M059J (cell line): ENCODE results near the gene CD79A. TPM values are rescaled to one million over a fixed set of nuclear protein-coding genes. Genes with fewer than 3 reads are reported as not detected.
"Not testable (repeated sequence)": the region's sequence is repeated elsewhere in the genome, so short reads cannot be mapped to it uniquely, and the experiment has no call there.

Source experiments
- DNase-seq: peaks from one replicate; pipeline ENCODE4 v3.0.0-alpha.2; 2012; ENCODE audit warnings: low read depth
- total RNA-seq: library from RNA; depleted of rRNA; stranded (reverse); fragments of >200 nt; shearing (Covaris generic); gene quantifications from 2 replicates; pipeline ENCODE4 v1.2.3, GENCODE V29; 2014

Gene CD79A
- total RNA-seq, 1 experiment from 2014 or later, result 0.12 TPM

DNA sequence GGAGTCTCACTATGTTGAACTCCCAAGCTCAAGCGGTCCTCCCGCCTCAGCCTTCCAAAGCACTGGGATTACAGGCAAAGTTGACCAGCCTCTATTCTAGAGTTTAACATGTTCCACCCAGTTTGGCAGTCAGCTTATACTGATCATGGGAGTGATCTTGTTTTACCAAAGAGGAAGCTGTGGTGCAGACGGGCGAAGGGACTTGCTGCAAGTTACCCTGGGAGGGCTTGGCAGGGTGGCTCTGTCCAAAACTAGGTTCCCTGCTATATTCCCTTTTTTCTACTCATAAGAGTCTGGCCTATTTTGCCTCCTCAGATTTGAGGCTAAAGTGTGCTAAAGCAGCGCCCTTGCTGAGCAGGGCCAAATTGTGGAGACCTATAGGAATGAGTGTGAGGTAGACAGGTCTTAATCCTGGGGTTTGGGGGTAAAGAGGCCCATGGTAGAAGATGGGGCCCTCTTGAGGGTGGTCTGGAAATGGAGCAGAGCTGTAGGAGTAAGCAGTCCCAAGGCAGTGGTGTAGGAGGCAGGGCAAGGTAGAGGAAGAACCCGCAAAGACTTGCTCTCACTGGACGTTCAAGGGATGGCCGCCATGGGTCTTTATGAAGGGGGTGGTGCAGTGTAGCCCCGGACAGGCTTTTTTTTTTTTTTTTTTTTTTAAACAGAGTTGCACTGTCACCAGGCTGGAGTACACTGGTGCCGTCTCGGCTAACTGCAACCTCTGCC, 13.7 kb upstream of the CD79A start:
- no peak for DNase-seq

DNA sequence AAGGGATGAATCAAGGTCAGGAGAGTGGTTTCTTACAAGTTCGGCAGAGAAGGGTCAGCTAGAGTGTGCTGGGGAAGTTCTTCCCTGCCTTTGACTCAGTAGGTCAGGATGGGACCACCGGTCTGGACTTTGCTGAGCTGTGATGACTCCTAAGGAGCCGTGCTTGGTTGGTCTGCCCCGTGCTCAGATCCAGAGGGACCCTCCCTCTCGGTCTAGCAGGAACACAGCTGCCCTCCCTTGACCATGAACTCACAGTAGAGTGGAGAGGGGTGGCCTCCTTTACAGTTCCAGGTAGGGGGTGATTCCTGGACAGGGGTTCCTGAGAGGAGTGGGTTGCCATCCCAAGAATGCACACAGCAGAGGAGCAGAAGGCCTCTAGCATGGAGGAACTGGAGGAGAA, 12.7 kb upstream of the CD79A start:
- DNase-seq, result no peak

DNA sequence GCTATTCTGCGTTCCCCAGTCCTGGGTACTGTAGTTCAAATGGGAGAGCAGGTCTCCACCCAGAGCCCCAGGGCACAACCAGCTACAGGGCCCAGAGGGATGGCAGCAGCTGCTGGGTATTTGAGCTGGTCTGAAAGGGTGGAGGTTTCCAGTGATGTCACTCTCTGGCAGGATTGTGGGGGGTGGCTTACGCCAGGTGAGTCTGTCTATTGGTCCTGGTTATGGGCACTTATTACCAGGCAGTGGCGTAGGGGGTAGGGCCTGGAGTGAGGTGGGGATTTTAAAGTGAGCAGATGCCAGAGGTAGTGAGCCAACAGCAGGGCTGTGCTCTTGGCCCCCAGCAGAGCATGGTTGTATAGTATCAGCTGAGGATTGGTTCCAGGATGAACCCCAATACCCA, 10.8 kb upstream of the CD79A start:
- no peak for DNase-seq

DNA sequence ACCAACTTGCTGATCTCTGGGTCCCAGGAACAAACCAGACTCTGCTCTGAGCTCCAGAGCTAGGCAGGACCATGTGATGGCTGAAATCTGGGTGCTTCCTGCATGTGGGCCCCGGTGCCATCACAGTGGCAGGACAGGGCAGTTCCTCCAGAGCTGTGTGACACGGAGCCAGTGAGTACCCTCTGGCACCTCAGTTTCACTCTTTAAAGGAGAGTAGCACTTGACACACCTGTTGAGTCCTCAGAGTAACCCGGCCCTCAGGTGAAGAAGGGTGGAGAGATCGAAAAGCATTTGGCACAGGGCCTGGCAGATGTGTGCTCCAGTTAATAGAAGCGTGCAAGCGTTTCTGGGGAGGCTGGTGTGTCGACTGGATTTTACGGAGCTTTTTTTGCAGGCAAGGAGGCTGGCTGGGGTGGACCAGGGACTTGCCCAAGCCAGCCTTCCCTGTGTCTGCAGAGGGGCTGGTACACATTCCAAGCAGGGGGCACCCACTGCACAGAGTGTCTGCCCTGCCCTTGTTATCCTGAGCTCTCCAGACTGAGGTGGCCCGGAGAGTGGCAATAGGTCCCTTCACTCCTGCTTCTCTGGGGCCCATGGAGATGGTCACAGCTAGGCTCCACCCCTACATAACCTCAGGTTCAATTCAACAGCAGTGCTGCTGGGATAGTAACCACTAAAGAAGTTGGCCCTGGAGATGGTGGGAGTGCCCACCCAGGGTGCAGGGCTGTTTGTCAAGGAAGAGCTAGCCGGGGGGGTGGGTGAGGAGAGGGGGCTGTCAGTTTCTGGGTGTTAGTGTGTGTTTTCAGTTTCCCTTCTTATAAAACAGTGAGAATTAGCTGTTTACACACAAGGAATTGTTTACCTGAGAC, 8.7 kb upstream of the CD79A start:
- no peak for DNase-seq

DNA sequence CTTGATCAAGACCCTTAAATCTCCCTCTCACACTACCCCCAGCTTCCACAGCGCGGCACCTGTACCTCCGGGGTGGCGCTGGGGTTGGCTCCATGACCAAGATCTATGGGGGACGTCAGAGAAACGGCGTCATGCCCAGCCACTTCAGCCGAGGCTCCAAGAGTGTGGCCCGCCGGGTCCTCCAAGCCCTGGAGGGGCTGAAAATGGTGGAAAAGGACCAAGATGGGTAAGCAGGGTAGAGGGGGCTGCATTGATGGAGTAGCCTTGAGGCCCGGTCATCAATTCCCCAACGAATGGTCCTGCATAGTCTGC, 8.1 kb upstream of the CD79A start:
- no peak for DNase-seq

DNA sequence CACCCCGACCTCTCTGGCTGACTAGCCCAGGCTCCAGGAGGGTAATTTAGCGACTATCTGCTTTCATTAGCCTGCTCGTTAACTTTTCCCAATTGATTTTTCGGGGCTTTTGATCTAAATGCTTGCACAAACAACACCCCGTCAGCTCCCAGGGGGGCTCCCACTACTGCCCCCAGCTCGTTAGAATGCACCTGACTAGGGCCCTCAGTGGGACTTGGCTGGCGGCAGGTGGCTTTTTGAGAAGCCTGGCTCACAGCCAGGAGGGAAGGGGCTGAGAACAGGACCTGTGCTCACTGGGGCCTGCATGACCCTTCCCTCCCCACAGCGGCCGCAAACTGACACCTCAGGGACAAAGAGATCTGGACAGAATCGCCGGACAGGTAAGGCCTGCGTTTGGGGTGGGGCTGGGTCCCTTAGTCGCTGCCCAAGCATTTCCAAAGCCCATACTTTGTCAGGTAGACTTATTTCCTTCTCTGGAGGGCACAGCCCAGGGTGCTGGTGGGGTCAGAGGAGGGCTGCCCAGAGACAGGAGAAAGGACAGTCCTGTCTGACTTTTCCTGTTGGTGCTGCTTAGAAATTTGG, 7.6 kb upstream of the CD79A start:
- no peak for DNase-seq

DNA sequence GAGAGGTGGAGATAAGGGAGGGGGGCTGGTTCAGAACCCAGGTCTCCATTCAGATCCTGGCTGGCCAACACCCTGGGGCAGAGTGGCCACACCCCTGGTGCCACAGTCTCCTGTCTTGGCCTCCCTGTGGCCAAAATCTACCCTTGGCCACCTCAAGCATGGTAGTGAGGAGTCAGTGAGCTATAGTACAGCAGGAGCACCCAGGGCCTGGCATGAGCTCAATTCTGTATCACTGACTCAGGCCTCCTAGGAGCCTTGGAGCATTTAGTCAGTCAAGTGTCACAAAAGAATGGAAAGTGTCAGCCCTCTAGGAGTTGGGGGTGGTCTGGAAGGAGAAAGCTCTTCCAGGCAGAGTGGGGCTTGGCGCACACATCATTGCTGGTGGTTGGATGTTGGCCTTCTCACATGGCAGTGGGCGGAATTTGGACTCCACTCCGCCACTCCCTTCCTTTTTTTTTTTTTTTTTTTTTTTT, 6.6 kb upstream of the CD79A start:
- DNase-seq, result peak; percentile 70

DNA sequence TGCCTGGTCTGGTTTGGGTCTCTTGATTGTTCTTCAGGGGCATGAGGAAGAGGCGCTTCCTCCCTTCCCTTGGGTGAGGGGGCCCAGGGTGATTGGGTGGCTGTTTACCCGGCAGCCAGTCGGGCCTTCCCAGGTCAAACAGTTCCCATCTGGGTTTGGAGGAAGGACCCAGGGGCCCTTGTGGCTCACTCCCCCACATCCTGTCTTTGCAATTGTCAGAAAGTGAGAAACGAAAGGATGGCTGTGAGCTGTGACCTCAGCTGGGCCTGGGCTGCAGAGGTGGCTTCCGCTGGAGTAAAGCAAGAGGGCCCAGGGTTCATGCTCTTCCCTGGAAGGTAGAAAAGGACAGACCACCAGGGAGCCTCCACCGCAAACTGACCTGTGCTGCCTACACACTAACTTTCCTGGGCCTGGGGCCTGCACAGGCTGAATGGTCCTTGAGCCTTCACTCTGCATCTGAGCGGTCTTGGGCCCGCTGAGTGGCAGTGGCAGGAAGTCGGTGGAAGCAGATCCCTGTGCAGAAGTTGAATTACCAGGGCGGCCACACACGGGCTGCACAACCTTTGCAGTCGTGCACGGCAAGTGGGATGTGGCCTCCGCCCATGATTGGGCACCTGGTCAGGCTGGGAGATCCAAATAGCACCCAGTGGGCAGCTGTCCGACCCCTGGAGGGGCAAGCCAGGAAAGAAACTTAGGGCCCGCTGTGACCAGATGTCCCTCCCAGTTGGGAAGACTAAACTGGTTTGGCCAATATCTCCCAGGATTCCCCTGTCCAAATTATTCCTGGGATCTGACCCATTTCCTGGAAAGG, 5.3 kb upstream of the CD79A start:
- no peak for DNase-seq

DNA sequence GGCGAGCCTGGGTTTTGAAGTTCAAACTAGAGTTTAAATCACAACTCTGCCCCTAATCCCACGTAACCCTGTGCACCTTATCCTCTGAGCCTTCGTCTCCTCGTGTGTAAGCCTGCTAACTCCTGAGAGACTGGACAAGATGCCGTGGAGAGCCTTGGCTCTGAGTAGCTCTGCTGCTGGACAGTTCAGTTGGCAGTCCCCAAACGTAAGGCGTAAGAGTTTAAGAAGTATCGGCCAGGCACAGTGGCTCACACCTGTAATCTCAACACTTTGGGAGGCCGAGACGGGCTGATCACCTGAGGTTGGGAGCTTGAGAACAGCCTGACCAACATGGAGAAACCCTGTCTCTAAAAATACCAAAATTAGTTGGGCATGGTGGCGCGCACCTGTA, 4.7 kb upstream of the CD79A start:
- DNase-seq, result no peak

DNA sequence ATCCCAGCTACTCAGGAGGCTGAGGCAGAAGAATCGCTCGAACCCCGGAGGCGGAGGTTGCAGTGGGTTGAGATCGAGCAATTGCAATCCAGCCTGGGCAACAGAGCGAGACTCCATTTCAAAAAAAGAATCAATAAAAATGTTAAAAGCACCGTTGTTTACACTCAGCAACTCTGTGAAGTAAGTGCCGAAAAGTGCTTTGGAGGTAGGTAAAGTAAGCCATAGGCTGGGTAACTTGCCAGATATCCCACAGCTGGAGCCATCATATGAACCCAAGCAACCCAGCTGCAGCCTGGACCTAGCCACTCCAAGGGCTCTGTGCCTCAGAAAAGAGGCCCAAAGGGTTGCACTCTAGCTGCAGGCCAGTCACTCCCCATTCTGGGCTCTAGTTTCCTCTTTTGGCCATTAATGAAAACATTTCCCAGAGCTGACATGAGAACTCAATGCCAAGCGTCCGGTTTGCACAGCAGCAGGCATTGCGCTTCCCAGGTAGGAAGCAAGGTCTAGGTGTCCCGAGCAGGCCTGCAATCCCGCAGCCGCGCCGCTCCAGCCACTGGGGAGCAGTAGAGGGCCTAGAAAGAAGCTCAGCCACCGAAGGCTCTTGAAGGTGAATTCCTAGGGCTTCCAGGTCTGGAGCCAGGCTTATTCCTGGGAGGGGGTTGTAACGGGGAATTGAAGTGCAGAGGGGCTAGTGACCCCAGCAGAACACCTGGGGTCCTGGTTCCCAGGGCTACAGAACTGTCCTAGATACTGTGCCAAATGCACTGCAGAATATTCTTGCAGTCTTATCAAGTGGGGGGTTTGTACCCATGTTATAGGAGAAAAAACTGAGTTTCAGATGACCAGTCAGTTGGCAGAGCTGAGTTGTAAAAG, 4.1 kb upstream of the CD79A start:
- DNase-seq, result peak; percentile 74

DNA sequence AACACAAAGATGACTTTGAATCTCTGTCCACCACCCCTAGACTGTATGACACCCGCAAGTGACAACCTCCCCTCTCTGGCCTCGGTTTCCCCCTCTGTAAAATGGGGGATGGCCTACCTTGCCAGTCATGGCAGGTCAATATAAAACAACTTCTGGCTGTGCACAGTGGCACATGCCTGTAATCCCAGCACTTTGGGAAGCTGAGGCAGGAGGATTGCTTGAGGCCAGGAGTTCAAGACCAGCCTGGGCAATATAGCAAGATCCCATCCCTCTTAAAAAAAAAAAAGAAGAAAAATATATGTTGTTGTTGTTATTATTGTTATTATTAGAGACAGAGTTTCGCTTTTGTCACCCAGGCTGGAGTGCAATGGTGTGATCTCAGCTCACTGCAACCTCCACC, 1.1 kb upstream of the CD79A start:
- DNase-seq, result not testable (repeated sequence)

DNA sequence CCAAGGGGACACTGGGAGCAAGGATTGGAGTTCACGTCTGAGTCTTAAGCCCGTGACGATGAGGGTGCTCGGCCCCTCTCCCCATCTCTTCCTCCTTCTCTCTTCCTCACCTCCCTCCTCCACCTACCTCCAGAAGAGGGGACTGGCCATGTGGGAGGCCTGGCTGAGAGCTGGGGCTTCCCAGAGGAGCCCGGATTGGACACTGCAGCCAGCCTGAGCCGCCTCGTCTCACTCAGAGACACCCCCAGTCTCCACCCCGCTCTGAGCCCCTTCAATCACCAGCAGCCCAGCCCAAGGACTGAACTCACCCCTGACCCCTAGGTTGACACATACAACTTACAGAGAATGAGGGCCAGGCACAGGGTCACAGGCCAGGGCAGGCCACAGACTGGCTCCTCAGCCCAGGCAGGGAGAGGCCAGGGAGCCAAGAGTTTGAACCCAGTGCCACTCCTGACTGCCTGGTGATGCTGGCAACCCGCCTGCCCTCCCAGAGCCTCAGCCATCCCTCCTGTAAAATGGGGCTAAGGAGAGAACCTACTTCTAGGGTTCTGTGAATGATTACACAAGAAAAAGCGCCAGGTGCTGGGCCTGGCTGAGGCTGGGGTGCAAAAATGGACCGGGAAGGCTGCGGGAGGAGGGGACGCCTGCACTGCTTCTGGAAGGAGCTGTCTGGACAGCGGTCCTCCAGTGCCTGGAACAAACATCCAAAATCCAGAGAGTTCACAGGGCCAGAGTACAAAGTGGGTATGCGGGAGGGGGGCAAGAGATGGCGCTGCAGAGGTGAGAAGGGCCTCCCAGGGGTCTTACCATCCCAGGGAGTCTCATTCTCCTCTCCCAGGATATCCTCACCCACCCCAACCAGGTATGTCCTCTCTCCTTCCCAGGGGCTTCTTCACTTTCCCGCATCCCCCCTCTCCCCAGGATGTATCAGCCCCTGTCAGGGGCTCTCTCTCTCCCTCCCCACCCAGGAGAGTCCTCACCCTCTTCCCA, 1.1 kb downstream of the CD79A start:
- DNase-seq, result no peak

DNA sequence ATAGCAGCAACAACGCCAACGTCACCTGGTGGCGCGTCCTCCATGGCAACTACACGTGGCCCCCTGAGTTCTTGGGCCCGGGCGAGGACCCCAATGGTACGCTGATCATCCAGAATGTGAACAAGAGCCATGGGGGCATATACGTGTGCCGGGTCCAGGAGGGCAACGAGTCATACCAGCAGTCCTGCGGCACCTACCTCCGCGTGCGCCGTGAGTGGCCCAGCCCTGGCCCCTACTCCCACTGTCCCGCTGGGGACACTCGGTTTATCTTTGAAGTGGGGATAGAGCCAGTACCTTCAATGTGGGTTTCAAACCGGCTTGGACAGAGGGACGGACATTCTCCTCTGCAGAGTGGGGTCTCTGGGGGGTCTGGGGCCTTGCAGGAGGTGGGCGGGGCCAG, 2.0 kb downstream of the CD79A start:
- DNase-seq, result no peak

DNA sequence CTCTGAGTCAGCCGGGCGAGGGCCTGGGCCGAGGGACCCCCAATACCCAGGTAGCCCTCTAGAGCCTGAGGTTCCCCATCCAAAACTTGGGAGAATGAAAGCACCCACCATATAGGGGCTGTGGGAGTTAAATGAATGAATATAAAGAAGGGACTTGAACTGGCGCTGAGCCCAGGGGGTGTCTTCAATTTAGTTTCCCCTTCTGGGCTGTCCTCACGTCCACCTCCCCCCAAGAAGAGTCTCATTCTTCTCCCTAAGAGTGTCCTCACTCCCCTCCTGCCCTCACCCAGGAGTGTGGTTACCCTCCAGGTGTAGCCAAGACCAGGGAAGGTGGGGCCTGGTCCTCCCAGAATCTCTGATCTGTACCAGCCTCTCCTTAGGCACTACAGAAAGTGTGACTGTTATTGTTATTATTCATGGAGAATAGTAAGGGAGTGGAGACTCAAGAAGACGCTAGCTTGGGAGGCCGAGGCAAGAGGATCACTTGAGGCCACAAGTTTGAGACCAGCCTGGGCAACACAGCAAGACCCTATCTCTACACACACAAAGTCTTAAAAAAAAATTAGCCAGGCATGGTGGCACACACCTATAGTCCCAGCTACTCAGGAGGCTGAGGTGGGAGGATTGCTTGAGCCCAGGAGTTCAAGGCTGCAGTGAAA, 2.7 kb downstream of the CD79A start:
- no peak for DNase-seq

DNA sequence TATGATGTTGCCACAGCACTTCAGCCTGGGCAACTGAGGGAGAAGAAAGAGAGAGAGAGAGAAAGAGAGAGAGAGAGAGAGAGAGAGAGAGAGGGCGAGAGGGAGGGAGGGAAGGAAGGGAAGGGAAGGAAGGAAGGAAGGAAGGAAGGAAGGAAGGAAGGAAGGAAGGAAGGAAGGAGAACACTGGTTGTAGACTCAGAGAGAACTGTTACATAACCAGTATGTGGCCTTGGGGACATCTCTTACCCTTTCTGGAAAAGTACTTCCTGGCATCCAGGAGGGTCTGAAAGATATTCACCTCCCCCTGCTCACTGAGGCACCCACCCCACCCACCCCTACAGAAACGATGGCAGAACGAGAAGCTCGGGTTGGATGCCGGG, 3.2 kb downstream of the CD79A start:
- no peak for DNase-seq

DNA sequence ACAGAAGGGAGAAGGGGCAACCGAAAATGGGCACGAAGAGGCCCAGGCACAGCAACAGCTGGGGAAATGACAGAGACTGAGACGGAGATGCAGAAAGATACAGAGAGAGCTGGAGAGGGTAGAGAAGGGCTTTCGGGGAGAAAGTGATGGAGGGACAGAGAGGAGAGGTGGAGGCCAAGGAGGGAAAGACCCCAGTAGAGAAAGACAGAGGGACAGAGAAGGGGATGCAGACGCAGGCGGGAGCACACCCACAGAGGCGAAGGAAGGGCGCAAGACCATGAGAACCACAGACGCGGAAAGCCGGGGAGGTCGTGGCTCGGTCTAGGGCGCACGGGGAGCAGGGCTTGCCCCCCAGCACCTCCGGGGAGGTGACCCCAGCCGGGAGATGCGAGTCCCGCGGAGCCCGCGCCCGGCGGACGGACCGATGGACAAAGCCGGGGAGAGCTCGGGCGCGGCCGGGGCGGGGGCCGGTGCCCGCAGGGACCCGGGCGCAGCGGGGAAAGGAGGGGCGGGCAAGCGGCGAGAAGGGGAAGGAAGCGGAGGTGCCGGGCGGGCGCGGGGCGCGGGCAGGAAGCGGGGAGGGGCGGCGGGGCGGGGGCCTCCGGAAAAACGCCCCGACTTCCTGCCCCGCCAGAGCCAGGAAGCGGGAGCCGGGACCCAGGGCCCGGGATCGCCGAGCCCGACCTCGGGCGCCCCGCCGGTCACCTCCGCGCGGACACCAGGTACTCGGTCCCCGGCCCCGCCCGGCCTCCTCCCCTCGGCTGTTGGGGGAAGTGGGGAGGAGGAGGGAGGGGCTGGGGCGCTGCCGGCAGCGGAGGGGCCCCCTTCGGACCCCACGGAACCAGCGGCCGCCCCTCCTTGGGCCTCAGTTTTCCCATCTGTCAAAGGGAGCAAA, 5.7 kb downstream of the CD79A start, which contains the start of gene ARHGEF1:
TSS of gene ARHGEF1 (plus strand) at position 617 of the 895 bp plus-strand sequence. CDS start 4,899 bp downstream, outside the sequence.
- peak; percentile 45 for DNase-seq

DNA sequence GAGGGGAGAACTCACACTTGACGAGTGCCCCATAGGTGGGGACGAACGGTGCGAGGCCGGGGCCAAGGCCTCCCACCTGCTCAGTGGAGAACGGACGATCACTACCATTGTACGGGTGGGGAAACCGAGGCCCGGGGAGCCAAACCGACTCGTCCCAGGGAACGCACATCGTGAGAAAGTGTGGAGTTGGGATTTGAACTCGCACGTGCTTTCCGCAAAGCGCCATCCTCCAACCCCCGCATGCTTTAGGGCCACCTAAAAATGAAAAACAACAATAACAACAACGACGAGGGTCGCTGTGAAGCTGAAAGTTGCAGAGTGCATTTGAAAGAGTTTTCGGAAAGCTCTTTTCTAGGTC, 6.4 kb downstream of the CD79A start:
- DNase-seq, result no peak
